OCI-LY3 (cell line): ENCODE measurements around the gene XXYLT1.

Source experiments
- H2AFZ ChIP-seq: fragments of 200-600, 300-600 bp; shearing (Covaris generic); 2 replicates; pipeline ENCODE4 v1.6.0; 2014; ENCODE audit warnings: antibody characterized with exemption, low read depth, low read length
- H3K27ac ChIP-seq: fragments of 200-600, 300-600 bp; sonication (generic); 2 replicates; pipeline ENCODE4 v1.5.1; 2014; ENCODE audit warnings: mild to moderate bottlenecking, low read length, moderate library complexity, mixed read lengths
- H3K27me3 ChIP-seq: fragments of 200-600, 300-600 bp; sonication (generic); 2 replicates; pipeline ENCODE4 v1.6.1; 2014; ENCODE audit warnings: low read depth, low read length, mixed read lengths
- H3K36me3 ChIP-seq: fragments of 200-600, 300-600 bp; sonication (generic); replicated peaks from 2 replicates; pipeline ENCODE3; 2014; ENCODE audit warnings: low read depth, low read length, mixed read lengths
- H3K4me1 ChIP-seq: fragments of 300-600, 200-600 bp; sonication (generic); 2 replicates; pipeline ENCODE4 v1.6.1; 2014; ENCODE audit warnings: low read length, mixed read lengths
- H3K4me2 ChIP-seq: fragments of 200-600, 300-600 bp; sonication (generic); 2 replicates; pipeline ENCODE4 v1.6.1; 2014; ENCODE audit warnings: low read length, mixed read lengths
- H3K4me3 ChIP-seq: fragments of 300-600, 200-600 bp; sonication (generic); 2 replicates; pipeline ENCODE4 v1.5.1; 2014; ENCODE audit warnings: antibody characterized with exemption, mild to moderate bottlenecking, low read length, moderate library complexity
- H3K79me2 ChIP-seq: fragments of 300-600, 200-600 bp; shearing (Covaris generic); 2 replicates; pipeline ENCODE4 v1.6.1; 2014; ENCODE audit warnings: mild to moderate bottlenecking, low read length, mixed read lengths
- H3K9ac ChIP-seq: fragments of 300-600, 200-600 bp; shearing (Covaris generic); 2 replicates; pipeline ENCODE4 v1.6.0; 2014; ENCODE audit warnings: mild to moderate bottlenecking, low read length, moderate library complexity
- H3K9me3 ChIP-seq: fragments of 200-600, 300-600 bp; shearing (Covaris generic); 2 replicates; pipeline ENCODE4 v1.6.1; 2014; ENCODE audit warnings: low read length, mixed read lengths; ENCODE audit not compliant: insufficient read depth
- H4K20me1 ChIP-seq: fragments of 200-600, 300-600 bp; sonication (generic); 2 replicates; pipeline ENCODE4 v1.6.1; 2016; ENCODE audit warnings: low read length, mixed read lengths; ENCODE audit not compliant: insufficient read depth
- EZH2phosphoT487 ChIP-seq: fragments of 200-600 bp; shearing (Covaris generic); IDR thresholded peaks from 2 replicates; pipeline ENCODE4 v1.6.1; 2018; ENCODE audit warnings: antibody characterized with exemption, mixed run types, low read depth
- TF ChIP-seq, protein P1 (sequence below): fragments of 200-600, 300-600 bp; sonication (generic); IDR thresholded peaks from 2 replicates; pipeline ENCODE4 v1.5.1; 2014; ENCODE audit warnings: antibody characterized with exemption, low read length, low read depth

XXYLT1 gene

DNA sequence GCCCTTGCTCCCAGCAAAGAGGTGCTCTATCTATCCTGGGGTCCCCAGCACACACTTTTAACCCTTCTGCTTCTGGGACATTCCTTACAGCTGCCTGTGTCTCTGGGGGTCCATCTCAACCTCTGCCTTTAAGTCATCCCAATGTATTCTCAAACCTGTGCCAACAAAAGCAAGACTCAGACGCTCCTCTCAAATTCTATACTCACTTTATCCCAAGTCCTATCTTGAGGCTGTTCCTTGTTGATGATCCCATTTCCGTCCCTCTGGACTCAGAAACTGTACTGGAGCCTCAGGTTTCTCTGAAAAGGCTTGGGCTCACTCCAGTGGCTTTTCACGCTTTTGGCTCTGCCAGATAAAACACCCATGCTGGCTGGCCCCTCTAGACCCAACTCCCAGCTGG lies 69.7 kb downstream of the XXYLT1 start:
- H3K4me1 ChIP-seq = peaks cover 32% of the 10 kb centered on the region
- H4K20me1 ChIP-seq = no peaks in the 10 kb centered on the region
- no peaks in the 10 kb centered on the region for H3K9me3 ChIP-seq
- no peak overlapping the region for H3K4me2 ChIP-seq
- no peak overlapping the region for H3K4me3 ChIP-seq
- H3K9ac ChIP-seq = no peak overlapping the region
- H2AFZ ChIP-seq = no peak overlapping the region
- TF ChIP-seq EZH2phosphoT487 = no peak
- H3K79me2 ChIP-seq = peaks cover 9% of the 10 kb centered on the region
- H3K27ac ChIP-seq = no peak overlapping the region
- H3K36me3 ChIP-seq = no peaks in the 10 kb centered on the region
- H3K27me3 ChIP-seq = no peaks in the 10 kb centered on the region

DNA sequence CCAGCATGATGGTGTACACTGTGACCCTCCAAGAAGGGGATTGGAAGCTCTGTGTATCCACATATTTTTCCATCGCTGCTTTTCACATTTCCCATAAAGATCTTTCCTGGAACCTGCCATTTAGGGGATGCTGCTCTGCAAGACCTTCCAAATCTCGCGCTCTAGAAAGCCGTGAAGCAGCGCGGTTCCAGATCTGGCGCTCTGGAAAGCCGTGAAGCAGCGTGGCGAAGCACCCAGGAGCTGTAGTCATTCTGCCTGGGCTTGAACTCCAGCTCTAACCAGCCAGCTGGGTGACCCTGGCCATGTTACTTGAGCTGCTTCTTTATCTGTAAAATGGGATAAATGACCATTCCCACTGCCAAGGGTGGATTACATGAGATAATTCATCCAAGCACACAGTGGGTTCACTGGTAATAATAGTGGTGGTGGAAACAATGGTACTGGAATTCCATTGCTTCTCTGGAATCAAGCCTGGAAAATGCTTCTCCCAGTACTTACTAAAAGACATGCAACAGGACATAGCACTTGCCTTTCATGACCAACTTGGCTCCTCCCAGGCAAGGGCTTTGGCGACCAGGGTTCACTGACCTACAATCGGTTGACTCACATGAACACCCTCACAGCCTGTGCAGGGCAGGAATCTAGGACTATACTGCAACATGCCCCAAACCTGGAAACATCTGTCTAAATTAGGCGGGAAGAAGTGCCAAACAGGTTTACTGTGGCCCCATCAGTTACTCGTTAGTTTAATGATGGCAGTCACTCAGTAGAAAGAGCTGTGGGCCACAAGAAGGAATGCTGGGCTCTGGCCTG lies 70.7 kb downstream of the XXYLT1 start:
- H3K9me3 ChIP-seq = no peaks in the 10 kb centered on the region

DNA sequence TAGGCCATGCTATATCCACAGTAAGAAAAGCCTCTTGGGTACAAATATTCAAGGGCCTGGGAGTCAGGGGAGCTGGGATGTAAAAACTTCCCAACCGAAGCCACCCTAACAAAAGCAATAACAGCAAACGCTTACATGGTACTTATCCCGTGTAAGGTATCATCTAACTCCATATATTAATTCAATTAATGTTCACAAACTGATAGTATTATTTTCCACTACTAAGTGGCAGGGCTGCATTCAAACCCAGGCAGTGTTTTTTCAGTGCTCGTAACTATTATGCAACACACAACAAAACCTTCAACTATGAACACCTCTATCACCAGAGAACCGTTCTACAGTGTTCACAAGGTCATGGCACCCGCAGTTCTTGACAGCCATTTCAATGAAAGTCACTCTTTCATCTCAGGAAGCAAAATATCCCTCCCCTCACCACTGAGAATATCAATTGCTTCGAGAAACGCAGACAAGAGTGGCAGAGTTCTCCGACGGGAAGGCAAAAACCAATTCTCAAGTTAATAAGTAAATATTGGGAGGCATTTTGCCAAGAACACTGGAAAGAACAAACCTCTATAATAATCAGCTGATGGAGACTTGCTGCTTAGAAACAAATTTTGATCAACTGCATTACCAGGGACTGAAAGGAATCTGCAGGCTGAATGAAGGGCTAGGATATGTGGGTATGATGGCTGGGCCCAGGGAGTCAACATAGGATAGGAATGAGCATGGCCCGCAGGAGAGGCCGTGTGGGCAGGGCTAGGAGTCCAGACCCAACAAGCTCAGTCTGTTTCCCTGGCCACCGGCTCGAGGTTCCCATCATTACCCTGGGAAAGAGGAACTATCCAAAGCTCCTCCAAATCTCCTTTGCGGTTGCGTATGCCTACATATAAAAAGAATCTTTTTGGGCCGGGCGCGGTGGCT lies 72.3 kb downstream of the XXYLT1 start:
- no peaks in the 10 kb centered on the region for H3K27me3 ChIP-seq
- no peak overlapping the region for H3K9ac ChIP-seq
- H3K9me3 ChIP-seq = no peaks in the 10 kb centered on the region
- H3K36me3 ChIP-seq = no peaks in the 10 kb centered on the region
- peak overlapping the region; percentile 59 for H3K4me2 ChIP-seq
- peaks cover 11% of the 10 kb centered on the region for H3K79me2 ChIP-seq
- H3K4me3 ChIP-seq = no peak overlapping the region
- H3K27ac ChIP-seq = 0 out of 2 replicates have a peak overlapping the region, but pooled peaks have one; percentile 14
- peaks cover 28% of the 10 kb centered on the region for H3K4me1 ChIP-seq
- TF ChIP-seq EZH2phosphoT487 = no peak
- TF ChIP-seq, protein P1, sequence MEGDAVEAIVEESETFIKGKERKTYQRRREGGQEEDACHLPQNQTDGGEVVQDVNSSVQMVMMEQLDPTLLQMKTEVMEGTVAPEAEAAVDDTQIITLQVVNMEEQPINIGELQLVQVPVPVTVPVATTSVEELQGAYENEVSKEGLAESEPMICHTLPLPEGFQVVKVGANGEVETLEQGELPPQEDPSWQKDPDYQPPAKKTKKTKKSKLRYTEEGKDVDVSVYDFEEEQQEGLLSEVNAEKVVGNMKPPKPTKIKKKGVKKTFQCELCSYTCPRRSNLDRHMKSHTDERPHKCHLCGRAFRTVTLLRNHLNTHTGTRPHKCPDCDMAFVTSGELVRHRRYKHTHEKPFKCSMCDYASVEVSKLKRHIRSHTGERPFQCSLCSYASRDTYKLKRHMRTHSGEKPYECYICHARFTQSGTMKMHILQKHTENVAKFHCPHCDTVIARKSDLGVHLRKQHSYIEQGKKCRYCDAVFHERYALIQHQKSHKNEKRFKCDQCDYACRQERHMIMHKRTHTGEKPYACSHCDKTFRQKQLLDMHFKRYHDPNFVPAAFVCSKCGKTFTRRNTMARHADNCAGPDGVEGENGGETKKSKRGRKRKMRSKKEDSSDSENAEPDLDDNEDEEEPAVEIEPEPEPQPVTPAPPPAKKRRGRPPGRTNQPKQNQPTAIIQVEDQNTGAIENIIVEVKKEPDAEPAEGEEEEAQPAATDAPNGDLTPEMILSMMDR = no peak
- no peaks in the 10 kb centered on the region for H4K20me1 ChIP-seq
- H2AFZ ChIP-seq = no peak overlapping the region

More for the DNA sequence above, 70.7 kb downstream of the XXYLT1 start:
- Histone ChIP-seq H2AFZ (no peak overlapping the region), H3K4me1 (peaks cover 27% of the 10 kb centered on the region), H3K27ac (no peak overlapping the region), H3K79me2 (peaks cover 11% of the 10 kb centered on the region), H3K4me2 (no peak overlapping the region), H3K9ac (no peak overlapping the region), H3K36me3 (no peaks in the 10 kb centered on the region), H3K27me3 (no peaks in the 10 kb centered on the region), H3K4me3 (no peak overlapping the region), H4K20me1 (no peaks in the 10 kb centered on the region)
- TF ChIP-seq EZH2phosphoT487 = no peak
- TF ChIP-seq, protein P1 = no peak

DNA sequence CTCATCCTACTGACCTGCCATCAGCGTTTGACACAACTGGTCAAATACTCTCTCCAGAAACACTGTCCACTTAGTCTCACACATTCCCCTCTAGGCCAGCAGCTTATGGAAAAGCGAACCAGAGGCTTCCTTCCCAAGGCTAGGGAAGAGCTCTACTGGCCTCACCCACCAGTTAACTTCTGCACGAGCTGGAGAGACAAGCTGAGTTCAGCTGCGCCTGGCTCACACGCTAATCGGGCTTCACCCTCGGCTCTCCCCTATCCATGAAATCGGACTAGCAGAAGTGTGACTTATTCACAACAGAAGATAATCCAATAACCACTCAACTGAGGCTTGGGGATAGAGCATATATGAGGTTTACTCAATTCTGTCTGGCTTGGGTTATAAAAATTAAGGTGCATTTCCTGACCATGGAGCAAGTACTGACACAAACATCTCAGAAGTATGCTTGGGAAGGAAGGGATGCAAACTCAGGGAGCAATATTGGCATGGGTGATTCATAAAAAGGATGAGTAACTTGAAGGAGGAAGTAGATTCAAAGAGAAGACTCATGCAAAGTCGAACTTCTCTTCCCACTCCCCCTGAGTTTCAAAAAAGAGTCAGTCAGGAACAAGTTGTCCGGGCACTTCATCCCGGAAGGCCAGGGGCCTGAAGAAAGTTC lies 73.1 kb downstream of the XXYLT1 start:
- H3K4me1 ChIP-seq = peaks cover 28% of the 10 kb centered on the region
- no peak for TF ChIP-seq EZH2phosphoT487
- TF ChIP-seq, protein P1 = no peak
- no peaks in the 10 kb centered on the region for H3K9me3 ChIP-seq
- H3K36me3 ChIP-seq = no peaks in the 10 kb centered on the region
- no peak overlapping the region for H3K4me3 ChIP-seq
- peaks cover 9% of the 10 kb centered on the region; the same call in 1 of the 2 replicates for H3K79me2 ChIP-seq
- peak overlapping the region; percentile 59 for H3K4me2 ChIP-seq
- H3K27ac ChIP-seq = 0 out of 2 replicates have a peak overlapping the region, but pooled peaks have one; percentile 14
- no peak overlapping the region for H3K9ac ChIP-seq
- H2AFZ ChIP-seq = no peak overlapping the region
- H4K20me1 ChIP-seq = no peaks in the 10 kb centered on the region
- H3K27me3 ChIP-seq = no peaks in the 10 kb centered on the region
